Activated T-cell treated with anti-CD3 and anti-CD28 coated beads, Interleukin-2, amount 50 U/mL, for 1 hour (primary cell): Measurements from ENCODE around the gene PRDM12.

Experiments
- DNase-seq: peaks from one replicate; pipeline ENCODE4 v3.0.0-alpha.2; 2020

Gene PRDM12

GRCh38 chr9:130693101-130693425, 28.7 kb downstream of the PRDM12 start:
- no peak for DNase-seq

GRCh38 chr9:130693426-130694191, 29.2 kb downstream of the PRDM12 start, which contains the start of gene EXOSC2:
EXOSC2 (plus strand) TSS chr9:130693780; CDS start chr9:130693792, 12 bp downstream.
- peak; percentile 95 for DNase-seq

DNA sequence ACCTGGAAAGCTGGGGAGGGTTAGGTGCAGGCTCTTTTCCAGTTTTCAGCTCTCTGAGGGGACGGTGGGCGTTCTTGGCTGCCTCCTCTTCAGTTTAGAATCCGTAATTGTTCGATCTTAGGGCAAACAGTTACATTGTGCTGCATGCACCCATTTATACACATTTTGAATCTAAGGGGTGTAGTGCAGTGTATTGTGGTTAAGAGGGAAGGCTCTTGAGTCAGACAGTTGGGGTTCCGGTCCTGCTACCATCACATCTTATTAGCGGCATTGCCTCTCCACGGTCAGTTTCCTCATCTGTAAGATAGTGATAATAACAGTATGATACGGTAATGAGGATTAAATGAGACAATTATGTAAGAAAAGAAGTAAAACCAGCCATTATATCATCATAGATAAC, 29.8 kb downstream of the PRDM12 start:
- DNase-seq: no peak

DNA sequence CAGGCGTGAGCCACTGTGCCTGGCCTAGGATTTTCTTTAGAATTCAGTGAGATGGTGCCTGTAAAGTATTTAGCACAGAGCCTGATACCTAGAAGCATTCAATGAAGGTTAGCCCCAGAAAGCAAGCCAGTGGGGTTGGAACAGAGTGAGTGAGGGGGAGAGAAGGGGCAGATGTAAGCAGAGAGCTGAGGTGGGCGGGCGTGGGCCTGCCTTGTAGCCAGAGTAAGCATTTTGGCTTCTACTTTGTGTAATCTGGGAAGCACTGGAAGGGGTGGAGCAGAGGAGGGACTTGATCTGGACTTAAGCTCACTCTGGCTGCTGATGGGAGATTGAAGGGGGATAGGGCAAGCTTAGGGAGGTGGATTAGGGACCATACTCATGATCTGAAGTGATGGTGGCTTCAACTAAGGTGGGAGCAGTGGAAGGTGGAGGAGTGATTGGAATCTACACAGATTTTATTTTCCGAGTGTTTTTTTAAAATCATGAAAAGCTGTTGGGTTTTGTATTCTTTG, 31.8 kb downstream of the PRDM12 start:
- no peak for DNase-seq

- no peak for DNase-seq
Observed at GRCh38 chr9:130696996-130697395, 32.6 kb downstream of the PRDM12 start.

- DNase-seq: no peak
Observed at GRCh38 chr9:130698514-130698913, 34.1 kb downstream of the PRDM12 start.

- DNase-seq: no peak
Observed at GRCh38 chr9:130699047-130699446, 34.7 kb downstream of the PRDM12 start.

DNA sequence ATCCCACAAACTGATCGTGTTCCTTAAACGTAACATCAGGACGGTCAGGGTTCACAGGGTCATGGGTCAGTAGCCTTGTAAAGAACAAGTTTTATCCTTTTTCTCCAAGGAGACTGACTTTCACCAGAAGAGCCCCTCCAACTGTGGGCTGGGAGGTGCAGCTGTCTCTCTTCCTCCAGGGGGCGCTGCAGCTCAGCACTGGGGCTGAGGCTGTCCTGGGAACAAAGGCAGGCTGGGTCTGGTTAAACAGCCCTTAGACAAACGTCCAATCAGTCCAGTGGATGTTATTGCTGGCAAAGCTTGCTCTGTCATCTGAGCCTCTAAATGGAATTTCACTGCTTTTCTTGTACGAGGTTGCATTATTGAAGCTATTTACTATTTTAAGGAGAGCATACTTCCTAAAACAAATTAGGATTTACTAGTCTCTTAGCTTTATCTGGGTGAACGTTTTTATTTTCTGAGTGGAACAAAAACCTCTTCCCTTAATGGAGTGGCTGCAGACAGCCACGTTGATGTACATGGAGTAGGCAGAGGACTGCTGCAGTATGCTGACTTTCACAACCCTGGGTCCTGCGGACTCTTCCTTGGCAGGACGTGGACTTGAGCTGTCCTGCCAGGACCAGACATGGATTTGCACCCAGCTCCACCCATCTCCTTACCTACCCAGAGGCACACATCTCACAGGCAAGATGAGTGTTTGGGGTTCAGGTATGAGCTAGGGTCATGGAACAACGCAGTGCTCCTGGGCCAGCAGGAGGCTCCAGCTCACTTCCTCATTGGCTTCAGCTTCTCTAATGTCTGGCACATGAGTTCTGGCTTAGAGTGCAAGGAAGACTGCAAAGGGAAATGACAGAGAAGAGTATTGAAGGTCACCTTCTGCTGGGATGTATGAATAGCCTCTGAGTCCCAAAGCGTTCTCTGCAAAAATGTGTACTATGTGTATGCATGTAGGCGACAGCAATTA, 36.9 kb downstream of the PRDM12 start:
- peak; percentile 70 for DNase-seq

GRCh38 chr9:130703501-130703900, 39.1 kb downstream of the PRDM12 start:
- DNase-seq: no peak

- peak; percentile 60 for DNase-seq
Observed at GRCh38 chr9:130707225-130707976, 43.0 kb downstream of the PRDM12 start.

- DNase-seq: no peak
Observed at GRCh38 chr9:130710822-130711352, 46.5 kb downstream of the PRDM12 start.

DNA sequence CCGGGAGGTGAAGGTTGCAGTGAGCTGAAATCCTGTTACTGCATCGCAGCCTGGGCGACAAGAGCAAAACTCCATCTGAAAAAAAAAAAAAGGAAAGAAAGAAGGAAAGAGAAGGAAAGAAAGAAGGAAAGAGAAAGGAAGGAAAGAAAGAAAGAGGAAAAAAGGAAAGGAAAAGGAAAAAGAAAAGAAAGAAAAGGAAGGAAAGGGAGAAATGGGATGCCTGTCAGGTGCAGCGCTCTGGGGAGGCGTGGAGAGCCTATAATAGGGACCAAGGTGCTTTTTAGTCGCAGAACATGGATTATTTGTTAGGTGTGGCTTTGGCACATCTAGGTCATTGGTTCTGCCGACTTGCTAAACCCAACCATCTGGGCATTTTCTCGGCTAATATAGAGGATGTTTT, 47.1 kb downstream of the PRDM12 start:
- DNase-seq: no peak

GRCh38 chr9:130712564-130713285, 48.3 kb downstream of the PRDM12 start:
- DNase-seq: peak; percentile 93

GRCh38 chr9:130713286-130713960, 49.0 kb downstream of the PRDM12 start:
- no peak for DNase-seq

GRCh38 chr9:130714586-130715110, 50.3 kb downstream of the PRDM12 start:
- DNase-seq: no peak

- no peak for DNase-seq
Observed at GRCh38 chr9:130715270-130715669, 50.9 kb downstream of the PRDM12 start.

- no peak for DNase-seq
Observed at GRCh38 chr9:130718562-130718961, 54.2 kb downstream of the PRDM12 start.

- DNase-seq: no peak
Observed at GRCh38 chr9:130720762-130721161, 56.4 kb downstream of the PRDM12 start.

GRCh38 chr9:130728721-130729120, 64.3 kb downstream of the PRDM12 start:
- no peak for DNase-seq

DNA sequence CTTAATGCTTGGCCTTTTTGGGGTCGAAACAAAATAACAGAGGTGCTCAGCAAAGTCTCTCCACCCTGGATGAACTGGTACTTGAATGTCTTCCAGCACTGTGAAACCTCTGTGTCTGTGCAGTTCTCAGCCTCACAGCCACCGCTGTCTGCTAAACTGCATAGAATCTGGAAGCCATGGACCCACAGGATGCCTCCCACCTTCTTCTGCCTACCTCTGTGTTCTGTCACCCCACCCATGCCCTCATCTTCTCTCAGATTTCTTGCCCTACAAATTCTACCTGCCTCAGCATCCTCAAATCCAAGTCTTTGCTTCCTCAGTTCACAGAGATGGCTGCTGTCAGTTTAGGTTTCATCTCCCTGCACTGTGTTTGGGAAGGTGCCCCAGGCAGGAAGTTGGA, 64.8 kb downstream of the PRDM12 start:
- no peak for DNase-seq

GRCh38 chr9:130731355-130731754, 67.0 kb downstream of the PRDM12 start:
- DNase-seq: no peak
